ENCODE data around the gene MYO9A.

MYO9A gene

GRCh38 chr15:72136170-72137051, 18.5 kb upstream of the MYO9A start:
- no peak for TF ChIP-seq EZH2 (IDR thresholded peaks at IDR 0.05; ENCODE audit: borderline replicate concordance, low read depth, low read length, severe bottlenecking)
- TF ChIP-seq, protein P1, sequence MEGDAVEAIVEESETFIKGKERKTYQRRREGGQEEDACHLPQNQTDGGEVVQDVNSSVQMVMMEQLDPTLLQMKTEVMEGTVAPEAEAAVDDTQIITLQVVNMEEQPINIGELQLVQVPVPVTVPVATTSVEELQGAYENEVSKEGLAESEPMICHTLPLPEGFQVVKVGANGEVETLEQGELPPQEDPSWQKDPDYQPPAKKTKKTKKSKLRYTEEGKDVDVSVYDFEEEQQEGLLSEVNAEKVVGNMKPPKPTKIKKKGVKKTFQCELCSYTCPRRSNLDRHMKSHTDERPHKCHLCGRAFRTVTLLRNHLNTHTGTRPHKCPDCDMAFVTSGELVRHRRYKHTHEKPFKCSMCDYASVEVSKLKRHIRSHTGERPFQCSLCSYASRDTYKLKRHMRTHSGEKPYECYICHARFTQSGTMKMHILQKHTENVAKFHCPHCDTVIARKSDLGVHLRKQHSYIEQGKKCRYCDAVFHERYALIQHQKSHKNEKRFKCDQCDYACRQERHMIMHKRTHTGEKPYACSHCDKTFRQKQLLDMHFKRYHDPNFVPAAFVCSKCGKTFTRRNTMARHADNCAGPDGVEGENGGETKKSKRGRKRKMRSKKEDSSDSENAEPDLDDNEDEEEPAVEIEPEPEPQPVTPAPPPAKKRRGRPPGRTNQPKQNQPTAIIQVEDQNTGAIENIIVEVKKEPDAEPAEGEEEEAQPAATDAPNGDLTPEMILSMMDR (IDR thresholded peaks at IDR 0.05; ENCODE audit: borderline replicate concordance, extremely low read depth, low read length, poor library complexity, severe bottlenecking) = no peak
- H2AFZ ChIP-seq (ENCODE audit: low read depth, low read length) = no peak overlapping the region
- no peak for ATAC-seq (ENCODE audit: insufficient read depth, low read depth)

DNA sequence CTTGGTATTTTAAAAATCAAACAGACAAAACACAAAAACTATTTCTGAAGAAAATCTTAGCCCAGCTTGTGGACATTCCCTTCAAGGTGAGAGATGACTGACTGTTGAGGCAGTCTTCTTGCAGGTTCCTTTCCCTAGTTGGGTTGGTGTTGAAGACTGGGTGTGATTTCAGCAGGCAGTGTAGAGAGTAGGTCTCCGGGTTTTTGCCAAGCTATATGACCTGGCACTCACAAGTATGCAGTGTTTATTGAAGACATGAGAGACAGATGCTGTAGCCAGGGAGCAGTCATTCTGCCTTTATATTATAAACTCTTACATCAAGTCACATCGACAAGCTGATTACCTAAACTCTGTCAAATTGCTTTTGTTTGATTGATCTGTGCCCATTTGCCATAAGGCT, 17.8 kb upstream of the MYO9A start:
- no peaks in the 10 kb centered on the region for H3K36me3 ChIP-seq (ENCODE audit: insufficient read depth, low read length)
- H3K27me3 ChIP-seq (ENCODE audit: insufficient read depth, low read length, poor library complexity) = no peaks in the 10 kb centered on the region
- no peak overlapping the region for H3K27ac ChIP-seq (ENCODE audit: low read length)
- no peak for DNase-seq
- no peaks in the 10 kb centered on the region for H3K79me2 ChIP-seq (ENCODE audit: insufficient read depth, low read length)
- no peak overlapping the region for H3K4me2 ChIP-seq (ENCODE audit: insufficient read depth, low read length)
- H3K4me1 ChIP-seq (ENCODE audit: insufficient read depth, low read length) = no peaks in the 10 kb centered on the region
- no peak overlapping the region for H3K4me3 ChIP-seq (ENCODE audit: low read depth in 1 of 2, low read length in 2 of 2)
- ATAC-seq (ENCODE audit: insufficient read depth, low read depth) = no peak
- TF ChIP-seq, protein P1 (IDR thresholded peaks at IDR 0.05; ENCODE audit: borderline replicate concordance, extremely low read depth, low read length, poor library complexity, severe bottlenecking) = no peak
- TF ChIP-seq EZH2 (IDR thresholded peaks at IDR 0.05; ENCODE audit: borderline replicate concordance, low read depth, low read length, severe bottlenecking) = no peak
- no peaks in the 10 kb centered on the region for H4K20me1 ChIP-seq (ENCODE audit: insufficient read depth, low read length)
- H3K9ac ChIP-seq (ENCODE audit: low read depth, low read length) = no peak overlapping the region
- H2AFZ ChIP-seq (ENCODE audit: low read depth, low read length) = no peak overlapping the region
- no peaks in the 10 kb centered on the region for H3K9me3 ChIP-seq (ENCODE audit: insufficient read depth, low read length, severe bottlenecking)

More at GRCh38 chr15:72136170-72137051, 18.5 kb upstream of the MYO9A start:
- Histone ChIP-seq H3K79me2 (ENCODE audit: insufficient read depth, low read length) (no peaks in the 10 kb centered on the region), H3K36me3 (ENCODE audit: insufficient read depth, low read length) (no peaks in the 10 kb centered on the region), H3K9me3 (ENCODE audit: insufficient read depth, low read length, severe bottlenecking) (no peaks in the 10 kb centered on the region), H4K20me1 (ENCODE audit: insufficient read depth, low read length) (no peaks in the 10 kb centered on the region), H3K27me3 (ENCODE audit: insufficient read depth, low read length, poor library complexity) (no peaks in the 10 kb centered on the region), H3K4me1 (ENCODE audit: insufficient read depth, low read length) (no peaks in the 10 kb centered on the region), H3K4me3 (ENCODE audit: low read depth in 1 of 2, low read length in 2 of 2) (no peak overlapping the region), H3K27ac (ENCODE audit: low read length) (no peak overlapping the region), H3K4me2 (ENCODE audit: insufficient read depth, low read length) (no peak overlapping the region), H3K9ac (ENCODE audit: low read depth, low read length) (no peak overlapping the region)
- DNase-seq = no peak

DNA sequence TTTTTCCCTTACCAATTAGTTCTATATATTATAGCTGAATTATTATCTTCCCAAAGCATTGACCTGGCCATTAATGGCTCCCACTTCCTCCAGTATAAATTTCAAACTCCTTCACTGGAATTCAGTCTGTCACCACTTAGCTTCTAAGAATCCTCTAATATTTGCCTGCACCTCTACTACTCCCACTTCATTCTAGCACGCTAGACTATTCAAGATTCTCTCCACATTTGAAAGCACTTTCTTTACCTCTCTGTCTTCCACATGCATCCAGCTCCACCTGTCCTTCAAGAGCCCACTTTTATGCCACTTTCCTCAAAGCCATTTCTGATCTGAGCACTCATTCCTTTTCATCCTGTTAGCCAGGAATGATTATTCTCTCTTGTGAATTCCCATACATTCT, 15.3 kb upstream of the MYO9A start:
- DNase-seq = no peak

More for the DNA sequence above, 15.3 kb upstream of the MYO9A start:
- no peak for ATAC-seq (ENCODE audit: insufficient read depth, low read depth)
- Histone ChIP-seq H3K4me1 (ENCODE audit: insufficient read depth, low read length) (no peaks in the 10 kb centered on the region), H3K27me3 (ENCODE audit: insufficient read depth, low read length, poor library complexity) (no peaks in the 10 kb centered on the region), H3K9ac (ENCODE audit: low read depth, low read length) (no peak overlapping the region), H3K4me3 (ENCODE audit: low read depth in 1 of 2, low read length in 2 of 2) (no peak overlapping the region), H3K4me2 (ENCODE audit: insufficient read depth, low read length) (no peak overlapping the region), H3K79me2 (ENCODE audit: insufficient read depth, low read length) (no peaks in the 10 kb centered on the region), H4K20me1 (ENCODE audit: insufficient read depth, low read length) (no peaks in the 10 kb centered on the region), H3K27ac (ENCODE audit: low read length) (no peak overlapping the region), H3K36me3 (ENCODE audit: insufficient read depth, low read length) (no peaks in the 10 kb centered on the region), H2AFZ (ENCODE audit: low read depth, low read length) (no peak overlapping the region), H3K9me3 (ENCODE audit: insufficient read depth, low read length, severe bottlenecking) (no peaks in the 10 kb centered on the region)
- TF ChIP-seq, protein P1 (IDR thresholded peaks at IDR 0.05; ENCODE audit: borderline replicate concordance, extremely low read depth, low read length, poor library complexity, severe bottlenecking) = no peak
- TF ChIP-seq EZH2 (IDR thresholded peaks at IDR 0.05; ENCODE audit: borderline replicate concordance, low read depth, low read length, severe bottlenecking) = no peak
